GM08714 (cell line): ENCODE data around the gene CREBRF.

ENCODE experiments used
- H3K4me3 ChIP-seq: fragments of 200-500 bp; sonication (Bioruptor generic); 2 replicates; pipeline ENCODE4 v1.5.1; 2014; ENCODE audit warnings: mild to moderate bottlenecking, low read length, inconsistent platforms
- ZNF274 ChIP-seq: IDR thresholded peaks from 2 replicates; pipeline ENCODE4 v1.6.1; 2012; ENCODE audit warnings: mild to moderate bottlenecking, low read depth, low read length

Gene CREBRF

GRCh38 chr5:173178369-173178910, 122.3 kb downstream of the CREBRF start:
- no peak overlapping the region for H3K4me3 ChIP-seq
- TF ChIP-seq ZNF274 = no peak

DNA sequence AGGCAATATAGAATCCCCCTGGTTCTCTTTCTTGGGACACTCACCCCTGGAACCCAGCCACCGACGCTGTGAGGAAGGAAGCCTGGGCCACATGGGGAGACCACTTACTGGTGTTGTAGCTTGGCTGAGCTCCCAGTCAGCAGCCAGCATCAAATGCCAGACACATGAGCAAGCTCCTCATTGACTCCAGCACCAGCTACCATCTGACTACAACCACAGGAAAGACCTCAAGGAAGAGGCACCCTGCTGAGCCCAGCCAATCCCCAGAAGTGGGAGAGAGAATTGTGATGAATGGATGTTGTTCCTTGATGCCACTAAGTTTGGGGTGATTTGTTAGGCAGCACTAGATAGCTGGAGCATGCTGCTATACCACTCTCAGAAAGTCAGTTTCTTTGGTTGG, 124.2 kb downstream of the CREBRF start:
- no peak overlapping the region for H3K4me3 ChIP-seq
- no peak for TF ChIP-seq ZNF274

GRCh38 chr5:173187054-173187743, 131.0 kb downstream of the CREBRF start:
- no peak overlapping the region for H3K4me3 ChIP-seq
- TF ChIP-seq ZNF274 = no peak

- no peak overlapping the region for H3K4me3 ChIP-seq
- no peak for TF ChIP-seq ZNF274
Observed at GRCh38 chr5:173188280-173188679, 132.1 kb downstream of the CREBRF start.
